BJ (cell line): Measurements from ENCODE around the gene CBX6. TPM values are rescaled to one million over a fixed set of nuclear protein-coding genes. Genes with fewer than 3 reads are reported as not detected.
"Not testable (repeated sequence)": the region's sequence is repeated elsewhere in the genome, so short reads cannot be mapped to it uniquely, and the experiment has no call there.

Experiments
- CTCF ChIA-PET: fragments of 350-600 bp; formaldehyde crosslinking; extraction: SDS; loops from one replicate; lab custom pipeline; 2021; ENCODE audit warnings: antibody characterized with exemption, inconsistent platforms; lab: Yijun Ruan, JAX
- POLR2A ChIA-PET: fragments of 300-600 bp; sonication (Branson Sonifier 250); formaldehyde crosslinking; extraction: SDS; loops from one replicate; lab custom pipeline; 2021; ENCODE audit warnings: antibody characterized with exemption; lab: Charles Lee
- DNase-seq: peaks from one replicate; pipeline ENCODE4 v3.0.0-alpha.2; 2011; ENCODE audit warnings: low read depth
- H3K27me3 ChIP-seq: 2 replicates; pipeline ENCODE4 v1.6.0; 2011; ENCODE audit warnings: low read length; ENCODE audit not compliant: control insufficient read depth, insufficient read depth
- H3K36me3 ChIP-seq: 2 replicates; pipeline ENCODE4 v1.5.1; 2011; ENCODE audit warnings: low read length; ENCODE audit not compliant: control insufficient read depth, insufficient read depth
- H3K4me3 ChIP-seq: 2 replicates; pipeline ENCODE4 v1.5.1; 2011; ENCODE audit warnings: low read depth, mild to moderate bottlenecking, control low read depth, low read length
- CTCF ChIP-seq: IDR thresholded peaks from 2 replicates; pipeline ENCODE4 v1.5.1; 2011; ENCODE audit warnings: low read depth, mild to moderate bottlenecking, control low read depth, inconsistent platforms, low read length, moderate library complexity; ENCODE audit not compliant: insufficient read depth
- polyA plus RNA-seq: library from polyadenylated mRNA; depleted of rRNA; stranded (reverse); fragments of >200 nt; gene quantifications from 2 replicates; pipeline ENCODE4 v1.2.3, GENCODE V29; 2011

The CBX6 gene
- polyA plus RNA-seq, 1 experiment = 21.9 TPM

GRCh38 chr22:38907767-38908166 lies 35.8 kb upstream of the CBX6 start:
- no peaks in the 10 kb centered on the region for H3K36me3 ChIP-seq
- peaks cover 4% of the 10 kb centered on the region for H3K27me3 ChIP-seq
- POLR2A ChIA-PET = no interaction called here
- TF ChIP-seq CTCF = no peak
- CTCF ChIA-PET = no interaction called here
- no peak overlapping the region for H3K4me3 ChIP-seq
- DNase-seq = no peak

GRCh38 chr22:38906052-38906451 lies 34.0 kb upstream of the CBX6 start:
- TF ChIP-seq CTCF = no peak
- H3K27me3 ChIP-seq = peaks cover 4% of the 10 kb centered on the region
- H3K36me3 ChIP-seq = no peaks in the 10 kb centered on the region
- H3K4me3 ChIP-seq = no peak overlapping the region
- POLR2A ChIA-PET = no interaction called here
- CTCF ChIA-PET = interaction anchor here (1.6 kb wide), 1 partner anchor 21 kb away, joined by 3 read pairs; no protein-coding TSS in a partner anchor
- no peak for DNase-seq

- H3K27me3 ChIP-seq, H3K36me3 ChIP-seq, CTCF ChIA-PET, DNase-seq, H3K4me3 ChIP-seq: not testable (repeated sequence)
- POLR2A ChIA-PET = interaction anchor here (0.6 kb wide), 1 partner anchor 416 kb away, joined by 3 read pairs; no protein-coding TSS in a partner anchor
Measured at GRCh38 chr22:38904052-38904617, 32.1 kb upstream of the CBX6 start.

GRCh38 chr22:38901111-38901641 lies 29.2 kb upstream of the CBX6 start:
- no peak for DNase-seq
- TF ChIP-seq CTCF = no peak
- POLR2A ChIA-PET = no interaction called here
- CTCF ChIA-PET = interaction anchor here (1.6 kb wide), 1 partner anchor 18 kb away, joined by 4 read pairs; no protein-coding TSS in a partner anchor
- H3K4me3 ChIP-seq = no peak overlapping the region
- no peaks in the 10 kb centered on the region for H3K27me3 ChIP-seq
- no peaks in the 10 kb centered on the region for H3K36me3 ChIP-seq

GRCh38 chr22:38900677-38901076 lies 28.7 kb upstream of the CBX6 start:
- POLR2A ChIA-PET = no interaction called here
- TF ChIP-seq CTCF = no peak
- no peaks in the 10 kb centered on the region for H3K27me3 ChIP-seq
- no peaks in the 10 kb centered on the region for H3K36me3 ChIP-seq
- CTCF ChIA-PET = no interaction called here
- DNase-seq = no peak
- H3K4me3 ChIP-seq = no peak overlapping the region

- peaks cover 7% of the 10 kb centered on the region for H3K27me3 ChIP-seq
- no peak for TF ChIP-seq CTCF
- CTCF ChIA-PET = no interaction called here
- DNase-seq = no peak
- no peaks in the 10 kb centered on the region for H3K36me3 ChIP-seq
- no peak overlapping the region for H3K4me3 ChIP-seq
- POLR2A ChIA-PET = no interaction called here
Measured at GRCh38 chr22:38891256-38891655, 19.2 kb upstream of the CBX6 start.
